ENCODE measurements around the gene COX8A.

The COX8A gene

DNA sequence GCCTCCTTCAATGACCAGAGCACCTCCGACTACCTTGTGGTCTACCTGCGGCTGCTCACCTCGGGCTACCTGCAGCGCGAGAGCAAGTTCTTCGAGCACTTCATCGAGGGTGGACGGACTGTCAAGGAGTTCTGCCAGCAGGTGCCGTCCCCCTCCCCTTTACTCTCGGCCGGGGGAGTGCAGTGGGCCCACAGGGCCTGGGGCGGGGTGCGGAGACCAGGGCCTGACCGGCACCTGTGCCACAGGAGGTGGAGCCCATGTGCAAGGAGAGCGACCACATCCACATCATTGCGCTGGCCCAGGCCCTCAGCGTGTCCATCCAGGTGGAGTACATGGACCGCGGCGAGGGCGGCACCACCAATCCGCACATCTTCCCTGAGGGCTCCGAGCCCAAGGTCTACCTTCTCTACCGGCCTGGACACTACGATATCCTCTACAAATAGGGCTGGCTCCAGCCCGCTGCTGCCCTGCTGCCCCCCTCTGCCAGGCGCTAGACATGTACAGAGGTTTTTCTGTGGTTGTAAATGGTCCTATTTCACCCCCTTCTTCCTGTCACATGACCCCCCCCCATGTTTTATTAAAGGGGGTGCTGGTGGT, 22.8 kb downstream of the COX8A start:
- ChIA-PET CTCF (interaction anchor here (0.9 to 6.8 kb wide), 2 partner anchors 38 to 153 kb away, joined by 3 to 130 read pairs; no protein-coding TSS in a partner anchor), POLR2A (no interaction called here)
- Histone ChIP-seq H3K9me3 (ENCODE audit: control extremely low read depth in 1 of 5, control insufficient read depth in 4 of 5, insufficient read depth in 2 of 5, low read depth in 1 of 5, low read length in 4 of 5) (no peaks in the 10 kb centered on the region), H3K4me3 (ENCODE audit: control insufficient read depth in 1 of 7, extremely low read depth in 1 of 7, insufficient read depth in 4 of 7, low read depth in 2 of 7, low read length in 6 of 7) (no peak overlapping the region), H3K36me3 (ENCODE audit: control insufficient read depth in 4 of 4, insufficient read depth in 4 of 4, low read length in 3 of 4) (peaks cover 8 to 43% (median 32%) of the 10 kb centered on the region in 4 experiments), H3K27ac (ENCODE audit: insufficient read depth in 1 of 2, low read depth in 1 of 2, low read length in 2 of 2, poor library complexity in 1 of 2, severe bottlenecking in 2 of 2) (no peak overlapping the region), H3K4me1 (ENCODE audit: control extremely low read depth in 1 of 4, control insufficient read depth in 4 of 4, insufficient read depth in 4 of 4, low read length in 3 of 4) (peaks cover 0 to 42% (median 33%) of the 10 kb centered on the region in 4 experiments), H3K27me3 (replicated peaks in 2 of 5; ENCODE audit: control insufficient read depth in 4 of 5, insufficient read depth in 5 of 5, low read length in 4 of 5) (peaks cover 0 to 39% (median 0%) of the 10 kb centered on the region in 5 experiments)
- WGBS (ENCODE audit: insufficient coverage) = 99% methylated on average over 22 of the region's 27 CpGs
- DNase-seq = no peak

DNA sequence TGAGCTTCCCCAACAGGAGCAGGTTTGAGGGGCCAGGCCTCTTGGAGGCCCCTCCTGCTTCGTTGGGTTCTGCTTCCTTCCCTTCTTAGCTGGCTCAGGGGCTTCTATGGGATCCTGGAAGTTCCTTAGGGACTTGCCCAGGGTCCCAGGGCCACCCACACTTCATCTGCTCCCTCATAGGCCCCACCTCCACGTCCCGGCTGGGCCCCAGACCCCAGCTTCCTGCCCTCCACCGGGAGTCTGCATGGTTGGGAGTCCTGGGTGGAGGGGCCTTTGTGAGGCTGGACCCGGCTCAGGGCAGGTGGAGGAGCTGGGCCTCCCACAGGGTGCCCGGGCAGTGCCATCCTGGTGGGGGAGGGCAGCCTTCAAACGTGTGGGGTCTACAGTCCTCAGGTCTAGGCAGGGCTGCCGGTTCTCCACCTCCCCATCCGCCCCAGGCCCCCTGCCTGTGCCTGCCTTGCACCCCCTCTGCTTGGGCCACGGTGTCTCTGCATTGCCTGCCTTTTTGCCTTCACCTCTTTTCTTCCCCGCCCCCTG, 23.4 kb downstream of the COX8A start:
- POLR2A ChIA-PET = no interaction called here
- peaks cover 8 to 43% (median 32%) of the 10 kb centered on the region in 4 experiments for H3K36me3 ChIP-seq (ENCODE audit: control insufficient read depth in 4 of 4, insufficient read depth in 4 of 4, low read length in 3 of 4)
- H3K4me3 ChIP-seq (ENCODE audit: control insufficient read depth in 1 of 7, extremely low read depth in 1 of 7, insufficient read depth in 4 of 7, low read depth in 2 of 7, low read length in 6 of 7) = no peak overlapping the region
- H3K27ac ChIP-seq (ENCODE audit: insufficient read depth in 1 of 2, low read depth in 1 of 2, low read length in 2 of 2, poor library complexity in 1 of 2, severe bottlenecking in 2 of 2) = no peak overlapping the region
- peaks cover 0 to 46% (median under 1%) of the 10 kb centered on the region in 5 experiments for H3K27me3 ChIP-seq (replicated peaks in 2 of 5; ENCODE audit: control insufficient read depth in 4 of 5, insufficient read depth in 5 of 5, low read length in 4 of 5)
- WGBS (ENCODE audit: insufficient coverage) = 87% methylated on average over 9 of the region's 11 CpGs
- H3K9me3 ChIP-seq (ENCODE audit: control extremely low read depth in 1 of 5, control insufficient read depth in 4 of 5, insufficient read depth in 2 of 5, low read depth in 1 of 5, low read length in 4 of 5) = no peaks in the 10 kb centered on the region
- DNase-seq = no peak
- peaks cover 0 to 47% (median 39%) of the 10 kb centered on the region in 4 experiments for H3K4me1 ChIP-seq (ENCODE audit: control extremely low read depth in 1 of 4, control insufficient read depth in 4 of 4, insufficient read depth in 4 of 4, low read length in 3 of 4)
- CTCF ChIA-PET = interaction anchor here (0.9 to 6.8 kb wide), 2 partner anchors 37 to 152 kb away, joined by 3 to 130 read pairs; no protein-coding TSS in a partner anchor

DNA sequence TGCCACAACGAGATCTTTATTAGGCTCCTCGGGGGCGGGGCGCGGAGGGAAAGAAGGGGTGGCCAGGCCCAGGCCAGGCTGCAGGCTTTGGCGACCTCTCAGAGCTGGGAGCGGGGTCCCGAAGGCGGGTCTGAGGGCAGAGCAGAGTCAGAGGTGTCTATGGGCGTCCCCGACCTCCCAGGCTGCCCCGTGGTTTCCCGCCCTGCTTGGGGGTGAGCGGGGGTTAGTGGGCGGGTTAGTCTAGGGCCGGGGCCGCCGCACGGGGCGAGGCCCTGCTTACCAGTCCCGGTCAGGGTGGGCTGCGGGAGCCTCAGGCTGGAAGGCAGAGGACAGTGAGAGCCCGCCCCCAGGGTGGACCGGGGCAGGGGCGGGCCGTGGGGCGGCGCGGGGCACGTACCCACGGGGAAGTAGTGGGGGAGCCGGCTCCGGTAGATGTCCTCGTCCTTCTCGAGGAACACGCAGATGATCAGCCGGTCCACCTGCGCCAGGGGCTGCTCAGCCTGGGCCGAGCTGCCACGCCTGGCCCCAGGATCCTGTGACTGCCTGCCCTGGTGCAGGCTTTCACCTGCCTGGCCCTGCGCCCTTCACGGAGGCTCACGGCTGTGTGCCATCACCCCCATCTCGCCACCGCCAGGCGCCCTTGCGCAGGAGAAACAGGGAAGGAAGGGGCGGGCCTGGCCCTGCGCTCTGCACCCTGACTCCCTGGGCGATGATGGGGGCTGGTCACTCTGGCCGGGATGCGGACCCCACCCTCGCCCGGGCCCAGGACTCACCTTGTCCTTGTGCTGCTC, 24.3 kb downstream of the COX8A start:
- H3K4me3 ChIP-seq (ENCODE audit: control insufficient read depth in 1 of 7, extremely low read depth in 1 of 7, insufficient read depth in 4 of 7, low read depth in 2 of 7, low read length in 6 of 7) = peak overlapping the region in 5 of 7 experiments; percentile 6 to 61 (median 51)

DNA sequence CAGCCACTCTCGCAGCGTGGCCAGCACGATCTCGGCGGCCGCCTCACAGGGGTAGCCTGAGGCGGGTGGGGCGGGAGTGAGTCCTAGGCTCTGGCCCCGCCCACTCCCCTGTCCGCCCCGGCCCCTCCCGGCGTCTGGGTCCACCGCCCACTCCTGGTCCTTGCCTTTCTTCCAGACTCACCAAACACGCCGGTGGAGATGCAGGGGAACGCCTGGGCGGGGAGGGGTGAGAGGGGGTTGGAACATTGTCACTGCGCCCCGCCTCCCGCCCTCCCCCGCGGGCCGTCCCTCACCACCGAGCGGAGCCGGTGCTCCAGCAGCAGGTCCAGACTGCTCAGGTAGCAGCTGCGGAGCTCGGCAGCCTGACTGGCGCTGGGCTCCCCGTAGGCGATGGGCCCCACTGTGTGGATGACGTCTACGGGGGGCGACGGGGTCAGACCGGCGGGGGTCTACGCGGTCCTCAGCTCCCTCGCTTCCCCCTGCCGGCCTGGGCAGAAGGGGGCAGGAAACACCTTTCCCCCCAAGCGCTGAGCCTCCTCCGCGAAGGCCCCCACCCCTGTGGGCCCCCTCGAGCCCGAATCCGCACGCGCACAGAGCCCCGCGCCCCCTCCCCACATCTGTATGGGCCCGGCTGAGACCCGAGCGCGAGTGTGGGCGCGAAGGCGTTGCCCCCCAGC, 25.1 kb downstream of the COX8A start:
- peak; percentile 23 to 53 (median 36) for DNase-seq
- peak overlapping the region in 5 of 7 experiments; percentile 19 to 61 (median 51) for H3K4me3 ChIP-seq (ENCODE audit: control insufficient read depth in 1 of 7, extremely low read depth in 1 of 7, insufficient read depth in 4 of 7, low read depth in 2 of 7, low read length in 6 of 7)
- POLR2A ChIA-PET = interaction anchor here (1.4 kb wide), 1 partner anchor 150 kb away, joined by 4 read pairs; no protein-coding TSS in a partner anchor
- CTCF ChIA-PET = interaction anchor here (0.7 to 6.8 kb wide), 15 partner anchors 10 to 180 kb away, joined by 3 to 130 read pairs (median 6); no protein-coding TSS in a partner anchor
- H3K9me3 ChIP-seq (ENCODE audit: control extremely low read depth in 1 of 5, control insufficient read depth in 4 of 5, insufficient read depth in 2 of 5, low read depth in 1 of 5, low read length in 4 of 5) = no peaks in the 10 kb centered on the region
- 3% methylated on average over 40 of the region's 59 CpGs for WGBS (ENCODE audit: insufficient coverage)
- peaks cover 0 to 60% (median 3%) of the 10 kb centered on the region in 5 experiments for H3K27me3 ChIP-seq (replicated peaks in 2 of 5; ENCODE audit: control insufficient read depth in 4 of 5, insufficient read depth in 5 of 5, low read length in 4 of 5)
- peaks cover 8 to 36% (median 29%) of the 10 kb centered on the region in 4 experiments for H3K36me3 ChIP-seq (ENCODE audit: control insufficient read depth in 4 of 4, insufficient read depth in 4 of 4, low read length in 3 of 4)
- H3K27ac ChIP-seq (ENCODE audit: insufficient read depth in 1 of 2, low read depth in 1 of 2, low read length in 2 of 2, poor library complexity in 1 of 2, severe bottlenecking in 2 of 2) = no peak overlapping the region
- H3K4me1 ChIP-seq (ENCODE audit: control extremely low read depth in 1 of 4, control insufficient read depth in 4 of 4, insufficient read depth in 4 of 4, low read length in 3 of 4) = peaks cover 0 to 53% (median 39%) of the 10 kb centered on the region in 4 experiments

More for the DNA sequence above, 24.3 kb downstream of the COX8A start:
- no peaks in the 10 kb centered on the region for H3K9me3 ChIP-seq (ENCODE audit: control extremely low read depth in 1 of 5, control insufficient read depth in 4 of 5, insufficient read depth in 2 of 5, low read depth in 1 of 5, low read length in 4 of 5)
- CTCF ChIA-PET = interaction anchor here (0.7 to 6.8 kb wide), 5 partner anchors 10 to 161 kb away, joined by 3 to 130 read pairs (median 8); no protein-coding TSS in a partner anchor
- WGBS (ENCODE audit: insufficient coverage) = 30% methylated on average over 36 of the region's 54 CpGs
- POLR2A ChIA-PET = no interaction called here
- H3K27me3 ChIP-seq (replicated peaks in 2 of 5; ENCODE audit: control insufficient read depth in 4 of 5, insufficient read depth in 5 of 5, low read length in 4 of 5) = peaks cover 0 to 53% (median 3%) of the 10 kb centered on the region in 5 experiments
- peaks cover 0 to 53% (median 39%) of the 10 kb centered on the region in 4 experiments for H3K4me1 ChIP-seq (ENCODE audit: control extremely low read depth in 1 of 4, control insufficient read depth in 4 of 4, insufficient read depth in 4 of 4, low read length in 3 of 4)
- peaks cover 8 to 41% (median 31%) of the 10 kb centered on the region in 4 experiments for H3K36me3 ChIP-seq (ENCODE audit: control insufficient read depth in 4 of 4, insufficient read depth in 4 of 4, low read length in 3 of 4)
- H3K27ac ChIP-seq (ENCODE audit: insufficient read depth in 1 of 2, low read depth in 1 of 2, low read length in 2 of 2, poor library complexity in 1 of 2, severe bottlenecking in 2 of 2) = no peak overlapping the region
- peak in 2 of 3 donors; percentile 52 to 57 for DNase-seq

DNA sequence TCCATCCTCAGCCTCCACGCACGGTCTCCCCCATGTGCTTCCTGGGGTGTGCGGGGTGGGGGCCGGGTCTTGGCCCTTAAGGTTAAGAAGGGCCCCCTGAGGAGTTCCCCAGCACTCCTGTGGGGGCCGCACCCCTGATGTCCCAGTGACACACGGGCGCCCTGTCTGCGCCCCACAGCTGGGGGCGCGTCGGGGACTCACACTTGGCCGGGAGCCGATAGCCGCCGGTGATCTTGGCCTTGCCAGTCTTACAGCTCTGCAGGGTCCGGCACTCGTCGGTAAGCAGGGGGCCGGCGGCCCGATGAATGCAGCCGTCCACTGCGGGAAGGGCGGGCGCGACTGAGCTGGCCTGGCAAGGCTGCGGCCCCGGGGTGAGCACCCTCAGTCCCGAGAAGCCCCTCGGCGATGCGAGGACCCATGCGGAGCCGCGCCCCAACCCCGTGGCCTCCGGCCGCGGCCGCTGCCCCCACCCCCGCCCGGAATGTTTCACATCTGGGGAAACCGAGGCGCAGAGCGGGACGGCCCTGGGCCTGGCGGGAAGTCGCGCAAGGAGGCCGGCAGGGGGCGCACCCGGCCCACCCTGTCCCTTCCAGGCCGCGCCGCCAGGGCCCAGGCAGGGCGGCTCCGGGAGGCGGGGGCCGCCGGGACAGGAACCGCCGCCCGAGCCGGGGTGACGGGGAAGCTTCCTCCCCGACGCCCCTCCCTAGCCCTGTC, 25.8 kb downstream of the COX8A start:
- H3K9me3 ChIP-seq (ENCODE audit: control extremely low read depth in 1 of 5, control insufficient read depth in 4 of 5, insufficient read depth in 2 of 5, low read depth in 1 of 5, low read length in 4 of 5) = no peaks in the 10 kb centered on the region
- H3K27me3 ChIP-seq (replicated peaks in 2 of 5; ENCODE audit: control insufficient read depth in 4 of 5, insufficient read depth in 5 of 5, low read length in 4 of 5) = peaks cover 0 to 61% (median 3%) of the 10 kb centered on the region in 5 experiments
- H3K4me1 ChIP-seq (ENCODE audit: control extremely low read depth in 1 of 4, control insufficient read depth in 4 of 4, insufficient read depth in 4 of 4, low read length in 3 of 4) = peaks cover 0 to 53% (median 39%) of the 10 kb centered on the region in 4 experiments
- peak; percentile 79 to 84 (median 82) for DNase-seq
- ChIA-PET POLR2A (interaction anchor here (0.6 to 1.4 kb wide), 4 partner anchors 10 to 150 kb away, joined by 3 to 6 read pairs (median 4); no protein-coding TSS in a partner anchor), CTCF (interaction anchor here (0.6 to 6.8 kb wide), 20 partner anchors 9 to 307 kb away, joined by 3 to 130 read pairs (median 4); no protein-coding TSS in a partner anchor)
- under 1% methylated on average over 45 of the region's 67 CpGs for WGBS (ENCODE audit: insufficient coverage)
- no peak overlapping the region for H3K27ac ChIP-seq (ENCODE audit: insufficient read depth in 1 of 2, low read depth in 1 of 2, low read length in 2 of 2, poor library complexity in 1 of 2, severe bottlenecking in 2 of 2)
- H3K36me3 ChIP-seq (ENCODE audit: control insufficient read depth in 4 of 4, insufficient read depth in 4 of 4, low read length in 3 of 4) = peaks cover 6 to 30% (median 24%) of the 10 kb centered on the region in 4 experiments
- peak overlapping the region in 4 of 7 experiments; percentile 19 to 61 (median 54) for H3K4me3 ChIP-seq (ENCODE audit: control insufficient read depth in 1 of 7, extremely low read depth in 1 of 7, insufficient read depth in 4 of 7, low read depth in 2 of 7, low read length in 6 of 7)

Measured in common myeloid progenitor, CD34-positive (primary cell).